ENCODE results near the gene GNAO1.

The GNAO1 gene

GRCh38 chr16:56265184-56265583 lies 73.9 kb downstream of the GNAO1 start:
- DNase-seq (ENCODE audit: low spot score) = no peak
- in situ Hi-C loops (cut with MboI; ENCODE audit: low sequenced_read_pairs, unreplicated experiment) = no loop called here
- no peak for TF ChIP-seq CTCF (IDR thresholded peaks at IDR 0.05; ENCODE audit: borderline replicate concordance, control extremely low read depth, extremely low read depth, insufficient read depth, missing control alignments)

- in situ Hi-C loops (cut with MboI; ENCODE audit: low sequenced_read_pairs, unreplicated experiment) = no loop called here
- TF ChIP-seq CTCF (IDR thresholded peaks at IDR 0.05; ENCODE audit: borderline replicate concordance, control extremely low read depth, extremely low read depth, insufficient read depth, missing control alignments) = no peak
- DNase-seq (ENCODE audit: low spot score) = no peak
Observed at GRCh38 chr16:56265746-56266145, 74.5 kb downstream of the GNAO1 start.

GRCh38 chr16:56266641-56267607 lies 75.6 kb downstream of the GNAO1 start:
- in situ Hi-C loops (cut with MboI; ENCODE audit: low sequenced_read_pairs, unreplicated experiment) = no loop called here
- TF ChIP-seq CTCF (IDR thresholded peaks at IDR 0.05; ENCODE audit: borderline replicate concordance, control extremely low read depth, extremely low read depth, insufficient read depth, missing control alignments) = no peak
- no peak for DNase-seq (ENCODE audit: low spot score)

- in situ Hi-C loops (cut with MboI; ENCODE audit: low sequenced_read_pairs, unreplicated experiment) = no loop called here
- no peak for DNase-seq (ENCODE audit: low spot score)
- TF ChIP-seq CTCF (IDR thresholded peaks at IDR 0.05; ENCODE audit: borderline replicate concordance, control extremely low read depth, extremely low read depth, insufficient read depth, missing control alignments) = no peak
Observed at GRCh38 chr16:56267888-56268287, 76.6 kb downstream of the GNAO1 start.

GRCh38 chr16:56268799-56269198 lies 77.5 kb downstream of the GNAO1 start:
- no peak for TF ChIP-seq CTCF (IDR thresholded peaks at IDR 0.05; ENCODE audit: borderline replicate concordance, control extremely low read depth, extremely low read depth, insufficient read depth, missing control alignments)
- no peak for DNase-seq (ENCODE audit: low spot score)
- in situ Hi-C loops (cut with MboI; ENCODE audit: low sequenced_read_pairs, unreplicated experiment) = no loop called here

GRCh38 chr16:56269281-56269680 lies 78.0 kb downstream of the GNAO1 start:
- in situ Hi-C loops (cut with MboI; ENCODE audit: low sequenced_read_pairs, unreplicated experiment) = no loop called here
- TF ChIP-seq CTCF (IDR thresholded peaks at IDR 0.05; ENCODE audit: borderline replicate concordance, control extremely low read depth, extremely low read depth, insufficient read depth, missing control alignments) = no peak
- DNase-seq (ENCODE audit: low spot score) = no peak

Measured in GM13976 (cell line).